SU-DHL-6 (cell line): ENCODE measurements around the gene PSEN1.

ENCODE experiments used
- H2AFZ ChIP-seq: fragments of 200-600 bp; sonication (generic); 2 replicates; pipeline ENCODE4 v1.6.1; 2014; ENCODE audit warnings: low read depth, mild to moderate bottlenecking, moderate library complexity, mixed read lengths, antibody characterized with exemption, low read length; ENCODE audit not compliant: severe bottlenecking
- H3F3A ChIP-seq: fragments of 200-600 bp; shearing (Covaris generic); 2 replicates; pipeline ENCODE4 v1.6.0; 2016; ENCODE audit warnings: antibody characterized with exemption, mild to moderate bottlenecking; ENCODE audit not compliant: insufficient read depth
- H3K27ac ChIP-seq: fragments of 200-600 bp; sonication (generic); 2 replicates; pipeline ENCODE4 v1.5.1; 2016; ENCODE audit warnings: low read depth, mild to moderate bottlenecking, low read length, moderate library complexity, mixed read lengths
- H3K27me3 ChIP-seq: fragments of 200-600 bp; sonication (generic), shearing (Covaris generic); 2 replicates; pipeline ENCODE4 v1.6.0; 2014; ENCODE audit warnings: mild to moderate bottlenecking, low read length
- H3K36me3 ChIP-seq: fragments of 200-600 bp; sonication (generic); 2 replicates; pipeline ENCODE4 v1.6.1; 2014; ENCODE audit warnings: mild to moderate bottlenecking, low read length, mixed read lengths
- H3K4me2 ChIP-seq: fragments of 300-600, 200-600 bp; shearing (Covaris generic), sonication (generic); 2 replicates; pipeline ENCODE4 v1.6.0; 2014; ENCODE audit warnings: low read length, low read depth, mild to moderate bottlenecking; ENCODE audit not compliant: poor library complexity, severe bottlenecking
- H3K4me3 ChIP-seq: fragments of 200-600 bp; sonication (generic); 2 replicates; pipeline ENCODE4 v1.5.1; 2014; ENCODE audit warnings: antibody characterized with exemption, low read length, mild to moderate bottlenecking, mixed read lengths; ENCODE audit not compliant: insufficient read depth, poor library complexity, severe bottlenecking
- H3K79me2 ChIP-seq: fragments of 200-600 bp; sonication (generic); 2 replicates; pipeline ENCODE4 v1.6.1; 2014; ENCODE audit warnings: mild to moderate bottlenecking, low read length, moderate library complexity; ENCODE audit not compliant: insufficient read depth
- H3K9ac ChIP-seq: fragments of 200-600 bp; sonication (generic); 2 replicates; pipeline ENCODE4 v1.7.0; 2014; ENCODE audit warnings: mild to moderate bottlenecking, low read length
- H3K9me2 ChIP-seq: fragments of 200-600 bp; sonication (generic); replicated peaks from 2 replicates; pipeline ENCODE4 v1.6.1; 2014; ENCODE audit warnings: low read length; ENCODE audit not compliant: insufficient read depth
- H3K9me3 ChIP-seq: fragments of 200-600 bp; sonication (generic); 2 replicates; pipeline ENCODE4 v1.6.1; 2014; ENCODE audit warnings: low read length, mixed read lengths; ENCODE audit not compliant: insufficient read depth
- H4K20me1 ChIP-seq: fragments of 200-600 bp; sonication (generic); 2 replicates; pipeline ENCODE4 v1.6.1; 2014; ENCODE audit warnings: low read depth, mild to moderate bottlenecking, antibody characterized with exemption, low read length, moderate library complexity, mixed read lengths
- CTCF ChIP-seq: fragments of 200-600 bp; sonication (generic); IDR thresholded peaks from one replicate; pipeline ENCODE4 v1.5.1; 2017; ENCODE audit warnings: antibody characterized with exemption, mild to moderate bottlenecking, low read length, moderate library complexity; ENCODE audit not compliant: insufficient read depth, poor library complexity, severe bottlenecking
- EZH2phosphoT487 ChIP-seq: fragments of 200-600 bp; sonication (generic), shearing (Covaris generic); conservative IDR thresholded peaks from 2 replicates; pipeline ENCODE4 v1.6.1; 2018; ENCODE audit warnings: mild to moderate bottlenecking, antibody characterized with exemption, low read length, moderate library complexity, mixed read lengths

The PSEN1 gene

GRCh38 chr14:73238941-73239340 is 102.6 kb downstream of the PSEN1 start:
- Histone ChIP-seq H3K4me2 (no peak overlapping the region), H3K4me3 (no peak overlapping the region), H4K20me1 (no peaks in the 10 kb centered on the region), H3K27ac (no peak overlapping the region), H3K9ac (no peak overlapping the region), H3K79me2 (no peaks in the 10 kb centered on the region), H2AFZ (no peak overlapping the region), H3F3A (no peaks in the 10 kb centered on the region), H3K27me3 (no peaks in the 10 kb centered on the region), H3K9me2 (no peaks in the 10 kb centered on the region), H3K9me3 (no peaks in the 10 kb centered on the region), H3K36me3 (no peaks in the 10 kb centered on the region)
- no peak for TF ChIP-seq EZH2phosphoT487
- TF ChIP-seq CTCF = no peak

- Histone ChIP-seq H4K20me1 (no peaks in the 10 kb centered on the region), H2AFZ (no peak overlapping the region), H3K9me2 (no peaks in the 10 kb centered on the region), H3K9me3 (no peaks in the 10 kb centered on the region), H3F3A (no peaks in the 10 kb centered on the region), H3K79me2 (no peaks in the 10 kb centered on the region), H3K36me3 (no peaks in the 10 kb centered on the region), H3K27ac (no peak overlapping the region), H3K4me2 (no peak overlapping the region), H3K27me3 (no peaks in the 10 kb centered on the region), H3K4me3 (no peak overlapping the region), H3K9ac (no peak overlapping the region)
- TF ChIP-seq EZH2phosphoT487 = no peak
- no peak for TF ChIP-seq CTCF
Observed at GRCh38 chr14:73239393-73240241, 103.3 kb downstream of the PSEN1 start.

- Histone ChIP-seq H3F3A (no peaks in the 10 kb centered on the region), H3K9me3 (no peaks in the 10 kb centered on the region), H3K79me2 (no peaks in the 10 kb centered on the region), H3K27ac (no peak overlapping the region), H3K27me3 (no peaks in the 10 kb centered on the region), H2AFZ (no peak overlapping the region), H3K4me2 (no peak overlapping the region), H3K4me3 (no peak overlapping the region), H3K9ac (no peak overlapping the region), H3K9me2 (no peaks in the 10 kb centered on the region), H3K36me3 (no peaks in the 10 kb centered on the region), H4K20me1 (no peaks in the 10 kb centered on the region)
- TF ChIP-seq EZH2phosphoT487 (no peak), CTCF (no peak)
Observed at GRCh38 chr14:73240816-73241480, 104.6 kb downstream of the PSEN1 start.
